Measurements from ENCODE around the gene TANGO6.

TANGO6 gene

GRCh38 chr16:68869492-68870088 is 26.3 kb downstream of the TANGO6 start:
- DNase-seq: no peak

- no peak for DNase-seq
Observed at GRCh38 chr16:68873635-68874471, 30.5 kb downstream of the TANGO6 start.

- DNase-seq: no peak
Observed at GRCh38 chr16:68875871-68876270, 32.5 kb downstream of the TANGO6 start.

GRCh38 chr16:68883685-68884084 is 40.4 kb downstream of the TANGO6 start:
- no peak for DNase-seq

- no peak for DNase-seq
Observed at GRCh38 chr16:68884401-68884800, 41.1 kb downstream of the TANGO6 start.

GRCh38 chr16:68884861-68885720 is 41.8 kb downstream of the TANGO6 start:
- no peak for DNase-seq

- no peak for DNase-seq
Observed at GRCh38 chr16:68887107-68887506, 43.8 kb downstream of the TANGO6 start.

- DNase-seq: no peak
Observed at GRCh38 chr16:68889508-68890150, 46.3 kb downstream of the TANGO6 start.

- no peak for DNase-seq
Observed at GRCh38 chr16:68892214-68892613, 48.9 kb downstream of the TANGO6 start.

GRCh38 chr16:68892898-68893297 is 49.6 kb downstream of the TANGO6 start:
- no peak for DNase-seq

- DNase-seq: no peak
Observed at GRCh38 chr16:68893710-68894705, 50.7 kb downstream of the TANGO6 start.

- no peak for DNase-seq
Observed at GRCh38 chr16:68894714-68895113, 51.4 kb downstream of the TANGO6 start.

- DNase-seq: no peak
Observed at GRCh38 chr16:68898026-68898425, 54.7 kb downstream of the TANGO6 start.

- no peak for DNase-seq
Observed at GRCh38 chr16:68900009-68900408, 56.7 kb downstream of the TANGO6 start.

- peak; percentile 49 for DNase-seq
Observed at GRCh38 chr16:68902003-68902968, 59.0 kb downstream of the TANGO6 start.

GRCh38 chr16:68902969-68903345 is 59.6 kb downstream of the TANGO6 start:
- DNase-seq: no peak

GRCh38 chr16:68907297-68907696 is 64.0 kb downstream of the TANGO6 start:
- DNase-seq: no peak

GRCh38 chr16:68907781-68908181 is 64.5 kb downstream of the TANGO6 start:
- no peak for DNase-seq

- no peak for DNase-seq
Observed at GRCh38 chr16:68909099-68909733, 65.9 kb downstream of the TANGO6 start.

GRCh38 chr16:68910051-68910450 is 66.7 kb downstream of the TANGO6 start:
- DNase-seq: no peak
